ENCODE measurements around the gene GTPBP3.

GTPBP3 gene

DNA sequence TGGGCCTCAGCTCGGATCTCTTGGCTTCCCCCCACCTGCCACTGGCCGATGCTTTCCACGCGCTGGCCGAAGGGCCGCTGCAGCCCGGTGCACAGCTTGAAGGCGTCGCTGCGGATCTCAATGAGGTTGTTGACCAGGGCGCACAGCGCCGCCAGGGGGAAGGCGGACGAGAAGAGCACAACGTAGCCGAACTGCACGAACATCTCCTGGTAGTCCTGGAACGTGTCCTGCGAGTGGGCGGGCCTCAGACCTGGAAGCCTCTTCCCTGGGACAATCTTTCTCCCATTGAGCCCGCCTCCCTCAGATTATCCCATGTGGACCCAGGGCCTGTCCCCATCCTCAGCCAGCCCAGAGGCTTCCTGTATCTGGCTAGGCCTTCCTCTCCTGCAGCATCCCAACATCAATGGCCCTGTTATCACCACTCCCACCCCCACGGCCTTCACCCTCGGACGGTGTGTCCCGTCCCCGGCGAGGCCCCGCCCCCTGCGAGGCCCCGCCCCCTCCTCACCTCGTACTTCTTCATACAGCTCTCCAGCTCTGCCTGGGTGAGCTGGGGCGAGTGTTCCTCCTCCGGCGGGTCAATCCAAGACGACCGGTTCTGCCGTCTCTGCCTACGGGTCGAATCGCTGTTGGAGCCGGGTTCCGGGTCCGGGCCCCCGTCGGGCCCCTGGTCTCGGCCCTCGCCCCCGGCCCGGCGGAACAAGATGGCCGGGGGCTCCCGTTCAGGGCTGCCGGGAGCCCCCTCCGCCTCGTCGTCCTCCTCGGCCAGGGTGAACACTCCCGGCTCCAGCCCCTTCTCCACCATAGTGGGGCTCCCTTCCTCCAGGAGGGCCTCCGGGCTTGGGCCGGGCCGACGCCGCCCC, 9.5 kb upstream of the GTPBP3 start:
- DNase-seq (ENCODE audit: low spot score) = no peak

DNA sequence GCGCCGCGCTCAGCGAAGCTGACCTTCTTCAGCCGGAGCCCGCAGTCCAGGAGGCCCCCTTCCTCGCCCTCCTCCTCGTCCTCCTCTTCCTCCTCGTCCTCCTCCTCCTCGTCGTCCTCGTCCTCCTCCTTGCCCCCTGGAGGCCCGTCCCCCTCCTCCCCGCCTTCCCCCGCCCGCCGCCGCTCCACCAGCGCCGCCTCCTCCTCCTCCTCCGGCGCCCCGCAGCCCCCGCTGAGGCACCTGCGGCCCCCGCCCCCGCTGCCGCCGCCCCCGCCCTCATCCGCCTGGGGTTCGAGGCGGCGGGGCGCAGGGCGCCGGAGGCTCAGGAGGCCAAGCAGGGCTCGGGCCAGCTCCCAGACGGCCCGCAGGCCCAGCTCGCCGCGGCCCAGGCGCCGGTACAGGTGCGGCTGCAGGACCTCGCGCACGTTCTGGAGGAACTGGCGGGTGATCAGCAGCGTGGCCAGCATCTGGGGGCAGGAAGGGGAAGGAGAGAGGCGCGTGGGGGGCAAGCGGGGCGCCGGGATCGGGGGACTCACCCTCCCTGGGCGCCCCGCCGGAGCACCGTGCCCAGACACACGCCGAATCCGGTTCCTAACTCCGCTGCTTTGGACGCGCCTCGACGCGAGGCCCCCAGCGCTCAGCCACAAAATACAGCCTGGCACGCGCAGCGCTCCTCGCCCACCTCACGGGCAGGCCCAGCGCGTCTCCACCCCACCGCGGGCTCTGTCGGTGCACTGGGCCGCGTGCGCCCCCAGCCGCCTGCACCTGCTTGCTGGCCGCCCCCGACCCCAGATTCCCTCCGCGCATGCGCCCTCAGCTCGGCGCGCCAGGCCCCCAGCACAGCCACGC, 8.6 kb upstream of the GTPBP3 start:
- no peak for DNase-seq (ENCODE audit: low spot score)

DNA sequence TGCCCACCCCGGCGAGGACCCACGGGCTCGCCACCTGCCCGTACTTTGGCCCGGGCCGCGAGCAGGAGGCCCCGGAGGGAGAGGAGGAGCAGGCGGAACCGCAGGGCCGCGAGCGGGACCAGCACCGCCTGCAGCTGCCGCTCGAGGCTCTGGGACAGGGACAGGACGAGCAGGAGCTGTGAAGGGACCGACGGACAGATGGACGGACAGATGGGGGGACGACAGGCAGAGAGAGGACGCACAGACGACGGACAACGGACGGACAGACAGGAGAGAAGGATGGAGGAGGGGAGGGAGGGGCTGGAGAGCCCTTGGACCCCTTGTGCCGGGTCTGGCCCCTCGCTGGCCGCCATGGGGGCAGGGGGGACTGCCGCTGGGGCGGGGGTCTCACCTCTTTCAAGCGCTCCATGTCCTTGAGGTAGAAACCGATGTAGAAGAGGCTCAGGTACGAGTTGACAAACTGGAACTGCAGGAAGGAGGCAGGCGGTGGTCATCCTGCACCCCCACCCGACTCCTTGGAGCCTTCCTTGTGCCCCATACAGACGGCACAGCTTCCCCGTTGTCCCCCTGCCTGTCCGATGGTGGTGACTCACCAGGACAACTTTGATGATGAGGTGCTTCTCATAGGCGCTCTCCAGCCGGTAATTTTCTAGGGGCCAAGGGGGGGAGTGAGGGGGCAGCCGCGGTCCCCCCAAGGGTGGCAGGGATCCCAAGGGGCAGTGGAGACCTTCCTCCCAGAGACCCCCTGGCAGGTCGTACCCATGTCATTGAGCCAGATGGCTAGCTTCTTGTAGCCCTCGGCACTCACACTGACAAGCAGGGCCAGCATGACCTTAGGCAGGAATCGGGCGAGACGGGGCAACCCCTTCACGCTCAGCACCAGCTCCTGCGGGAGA, 7.7 kb upstream of the GTPBP3 start:
- DNase-seq (ENCODE audit: low spot score) = no peak

DNA sequence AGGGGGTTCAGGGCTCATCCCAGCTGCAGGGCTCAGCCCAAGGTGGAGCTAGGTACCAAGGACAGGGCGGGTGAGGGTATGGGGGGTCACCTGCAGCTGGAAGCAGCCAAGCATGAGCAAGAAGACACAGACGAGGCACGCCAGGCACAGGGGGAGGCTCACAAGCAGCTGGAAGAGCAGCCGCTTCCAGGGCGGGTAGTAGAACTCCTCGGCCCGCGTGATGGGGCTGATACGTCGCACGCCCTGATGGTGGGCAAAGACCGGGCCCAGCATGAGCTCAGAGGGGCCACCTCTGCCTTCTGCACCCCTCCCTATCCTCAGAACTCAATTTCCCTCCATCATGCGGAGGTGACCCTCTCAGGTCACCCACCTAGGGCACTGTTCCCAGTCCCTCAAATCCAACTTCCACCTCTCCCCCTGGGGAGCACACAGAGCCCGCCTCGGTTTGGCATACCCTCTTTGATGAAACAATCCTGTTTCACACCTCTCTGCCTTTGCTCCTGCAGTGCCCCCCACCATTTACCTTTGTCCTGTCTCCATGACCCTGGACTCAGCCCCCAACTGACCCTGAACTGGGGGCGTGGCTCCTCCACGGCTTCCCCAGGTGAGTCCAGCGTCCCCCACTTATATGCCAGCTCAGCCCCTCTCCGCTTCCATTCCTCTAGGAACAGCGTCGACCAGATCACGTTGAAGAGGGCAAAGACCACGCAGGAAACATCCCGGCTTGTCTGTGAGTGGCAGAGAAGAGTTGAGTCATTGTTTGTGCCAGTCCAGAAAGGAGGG, 6.9 kb upstream of the GTPBP3 start:
- no peak for DNase-seq (ENCODE audit: low spot score)

DNA sequence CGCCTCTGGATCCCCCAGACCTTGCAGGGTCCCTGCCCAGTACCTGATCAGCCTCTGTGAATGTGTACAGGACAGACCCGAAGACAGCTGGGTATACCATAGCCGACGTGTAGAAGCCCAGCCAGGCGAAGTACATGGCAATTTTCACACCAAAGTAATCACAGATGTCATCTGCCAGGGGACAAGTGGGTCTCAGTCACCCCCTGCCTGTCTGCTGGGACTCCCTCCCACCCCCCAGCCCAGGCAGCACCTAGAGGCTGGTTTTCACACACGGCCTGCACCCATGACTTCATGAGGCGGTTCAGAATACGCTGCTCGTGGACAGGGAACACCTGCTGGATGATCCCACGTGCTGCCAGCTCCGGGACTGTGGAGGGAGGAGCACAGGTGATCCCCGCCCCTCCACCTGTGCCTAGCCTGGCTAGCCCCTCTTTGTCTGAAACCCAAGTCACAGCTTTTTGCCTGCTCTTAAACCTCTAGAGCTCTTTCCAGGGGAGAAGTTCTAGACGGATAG, 6.3 kb upstream of the GTPBP3 start:
- DNase-seq (ENCODE audit: low spot score) = no peak

DNA sequence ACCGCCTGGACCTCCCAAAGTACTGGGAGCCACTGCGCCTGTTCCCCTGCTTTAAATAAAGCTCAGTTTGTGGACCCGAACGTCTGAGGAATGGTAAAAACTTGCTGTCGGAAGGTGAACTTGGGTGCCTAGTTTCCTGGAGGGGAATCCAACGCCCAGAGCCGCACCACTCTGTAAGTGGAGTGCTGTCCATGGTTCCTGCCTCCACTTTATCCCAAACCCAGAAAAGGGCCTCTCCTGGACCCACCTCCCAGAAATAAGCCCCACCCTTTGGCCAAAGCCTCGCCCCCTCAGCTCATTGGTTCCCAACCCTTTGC, 5.0 kb upstream of the GTPBP3 start:
- DNase-seq (ENCODE audit: low spot score) = no peak

DNA sequence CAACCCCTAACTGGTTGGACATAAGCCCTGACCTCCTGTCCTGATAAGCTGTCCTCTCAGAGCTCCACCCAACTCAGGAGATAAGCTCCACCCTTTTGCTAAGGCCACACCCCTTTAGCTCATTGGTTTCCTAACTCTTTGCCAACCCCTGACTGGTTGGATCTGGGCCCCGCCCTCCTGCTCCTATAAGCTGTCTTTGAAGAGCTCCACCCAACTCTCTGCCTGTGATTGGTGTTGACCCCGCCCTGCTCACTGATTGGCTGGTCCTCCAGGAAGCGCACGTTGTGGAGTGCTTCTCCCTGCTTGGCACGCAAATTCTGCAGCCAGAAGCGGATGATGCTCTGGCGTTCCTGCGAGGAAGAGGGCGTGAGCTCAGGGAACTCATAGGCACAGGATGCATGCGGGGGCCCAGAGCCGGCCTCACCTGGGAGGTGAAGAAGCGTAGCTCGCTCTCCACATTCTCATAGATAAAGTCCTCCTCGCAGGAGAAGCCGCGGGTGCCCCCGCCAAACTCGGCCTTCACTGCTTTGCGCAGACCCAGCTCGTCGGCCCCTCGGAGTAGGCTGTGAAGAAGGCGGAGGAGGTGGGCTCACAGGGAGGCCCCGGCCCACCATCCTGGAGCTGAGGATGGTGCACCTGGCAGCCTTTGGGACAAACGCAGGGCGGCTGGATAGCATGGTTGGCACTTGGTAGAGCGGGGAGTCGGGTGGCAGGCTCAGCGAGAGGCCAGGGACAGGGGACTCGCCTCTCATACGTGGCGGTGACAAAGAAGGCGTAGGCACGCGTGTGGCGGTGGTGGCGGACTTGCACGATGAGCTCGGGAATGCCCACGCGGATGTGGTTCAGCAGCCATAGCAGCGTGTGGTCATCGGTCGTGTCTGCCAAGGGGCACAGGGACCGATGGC, 4.4 kb upstream of the GTPBP3 start:
- no peak for DNase-seq (ENCODE audit: low spot score)

DNA sequence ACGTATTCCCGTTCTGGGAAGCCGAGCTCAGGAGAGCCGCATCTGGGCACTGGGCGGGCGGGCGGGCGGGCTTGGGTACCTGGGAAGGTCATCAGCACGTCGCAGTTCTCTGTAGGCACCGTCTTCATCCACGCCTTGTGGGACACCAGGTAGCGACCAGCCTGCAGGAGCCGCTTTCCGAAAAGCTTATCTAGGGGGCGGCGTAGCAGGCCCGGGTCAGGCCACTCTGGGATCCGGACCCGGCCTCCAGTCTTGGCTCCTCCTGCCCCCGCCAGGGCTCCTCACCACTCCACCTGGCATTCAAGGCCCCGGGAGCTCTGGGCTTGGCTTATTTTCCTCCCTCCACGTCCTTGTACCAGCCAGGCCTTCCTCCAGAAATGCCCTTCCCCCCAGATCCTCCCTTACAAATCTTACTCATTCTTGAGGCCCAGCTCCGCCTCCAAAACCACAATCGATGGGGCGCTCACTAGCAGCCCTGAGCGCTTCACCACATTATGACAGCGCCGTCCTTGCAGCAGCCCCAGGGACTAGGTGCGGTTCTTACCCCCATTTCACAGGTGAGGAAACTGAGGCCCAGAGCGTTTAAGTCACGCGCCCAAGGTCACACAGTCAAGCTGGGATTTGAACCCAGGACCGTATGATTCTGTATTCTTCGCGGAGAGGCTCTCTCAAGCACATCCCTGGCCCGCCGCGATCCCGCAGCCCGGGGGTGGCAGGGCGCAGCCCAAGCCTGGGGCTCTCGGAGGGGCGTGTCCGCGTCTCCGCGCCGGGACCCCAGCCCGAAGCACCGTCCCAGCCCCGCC, 3.5 kb upstream of the GTPBP3 start:
- peak; percentile 83 for DNase-seq (ENCODE audit: low spot score)

DNA sequence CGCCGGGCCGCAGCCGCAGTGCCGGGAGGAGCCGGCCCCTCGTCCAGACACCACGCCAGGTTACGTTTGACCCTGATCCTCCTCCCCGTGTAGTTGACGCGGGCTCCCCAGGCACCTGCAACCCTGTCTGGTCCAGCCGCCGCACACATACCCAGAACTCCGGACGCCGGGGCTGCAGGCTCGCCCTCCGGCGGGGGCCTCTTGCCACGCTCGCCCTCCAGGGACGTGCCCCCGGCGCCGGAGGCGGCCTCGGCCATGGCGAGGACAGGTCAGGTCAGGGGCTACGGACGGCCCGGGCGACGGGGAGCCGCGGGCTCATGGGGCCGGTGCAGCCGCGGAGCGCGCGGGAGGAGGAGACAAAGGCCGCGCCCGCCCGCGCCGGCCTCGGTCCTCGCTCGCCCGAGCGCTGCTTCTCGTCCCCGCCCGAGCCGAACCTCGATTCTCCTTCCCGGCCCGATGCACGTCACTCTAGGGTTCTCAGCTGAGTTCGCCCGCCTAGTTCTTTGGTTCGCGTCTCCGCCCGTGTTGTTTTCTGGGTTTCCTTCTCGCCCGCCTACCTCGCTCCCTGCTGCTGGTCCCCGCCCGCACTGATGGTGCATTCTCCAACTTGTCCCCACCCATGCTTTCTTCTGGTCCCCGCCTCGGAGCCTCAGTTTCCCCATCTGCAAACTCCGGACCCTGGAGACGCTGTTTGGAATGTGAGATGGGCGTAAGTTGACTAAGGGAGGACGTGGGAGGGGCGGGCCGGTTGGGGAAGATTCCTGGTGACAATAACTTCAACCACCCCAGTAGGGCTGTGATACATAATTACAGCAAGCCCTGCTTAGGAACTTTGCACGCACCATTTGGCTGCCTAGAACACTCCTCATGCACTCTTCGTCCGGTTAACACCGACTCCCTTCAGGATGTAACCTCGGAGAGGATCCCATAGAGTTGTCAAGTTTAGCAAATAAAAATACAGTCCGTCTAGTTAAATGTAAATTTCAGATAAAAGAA, 2.6 kb upstream of the GTPBP3 start, which contains the start of gene ANO8:
Gene ANO8, minus strand, starts transcription at position 442 of the 996 bp plus-strand sequence. Its CDS starts 185 bp downstream, at position 257.
- peak; percentile 95 for DNase-seq (ENCODE audit: low spot score)

DNA sequence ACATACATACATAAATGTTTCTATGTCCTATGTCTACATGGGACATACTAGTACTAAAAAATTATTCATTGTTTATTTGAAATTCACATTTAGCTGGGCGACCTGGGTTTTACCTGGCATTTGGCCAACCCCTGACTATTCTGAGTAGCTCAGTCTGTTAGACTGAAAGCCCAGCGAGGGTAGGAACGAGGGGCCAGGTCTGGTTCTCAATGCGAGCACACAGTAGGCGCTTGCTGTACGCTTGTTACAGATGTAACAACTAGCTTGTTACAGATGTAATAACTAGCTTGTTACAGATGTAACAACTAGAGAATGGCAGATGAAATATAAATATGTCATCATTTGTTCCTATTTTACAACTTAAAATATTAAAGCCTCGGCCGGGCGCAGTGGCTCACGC, 1.8 kb upstream of the GTPBP3 start:
- DNase-seq (ENCODE audit: low spot score) = no peak

DNA sequence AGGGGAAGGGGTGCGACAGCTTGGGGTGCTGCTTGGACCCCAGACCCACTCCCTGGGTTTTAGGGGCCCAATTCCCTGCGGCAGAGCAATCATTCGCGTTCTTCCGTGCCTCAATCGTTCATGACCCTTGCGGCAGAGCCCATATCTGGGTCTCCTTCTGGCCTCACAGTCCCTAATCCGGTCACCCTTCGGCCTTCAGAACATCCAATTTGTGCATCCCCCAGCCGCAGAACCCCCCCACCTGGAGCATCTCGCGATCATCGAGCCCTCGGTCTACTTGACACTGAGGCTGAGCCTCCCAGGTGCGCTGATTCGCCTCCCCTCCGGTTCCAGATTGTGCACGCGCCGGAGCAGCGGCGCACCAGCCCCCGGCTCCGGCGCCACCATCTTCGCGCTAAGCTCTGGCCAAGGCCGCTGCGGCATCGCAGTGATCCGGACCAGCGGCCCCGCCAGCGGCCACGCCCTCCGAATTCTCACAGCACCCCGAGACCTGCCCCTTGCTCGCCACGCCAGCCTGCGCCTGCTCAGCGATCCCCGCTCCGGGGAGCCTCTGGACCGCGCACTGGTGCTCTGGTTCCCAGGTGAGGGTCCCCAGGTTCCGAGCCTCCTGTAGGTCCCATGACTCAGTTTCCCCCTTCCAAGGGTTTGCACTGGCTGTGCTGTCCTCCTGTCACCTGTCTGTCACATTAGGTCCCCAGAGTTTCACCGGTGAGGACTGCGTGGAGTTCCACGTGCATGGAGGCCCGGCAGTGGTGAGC, 501 bp downstream of the GTPBP3 start:
- peak; percentile 64 for DNase-seq (ENCODE audit: low spot score)

DNA sequence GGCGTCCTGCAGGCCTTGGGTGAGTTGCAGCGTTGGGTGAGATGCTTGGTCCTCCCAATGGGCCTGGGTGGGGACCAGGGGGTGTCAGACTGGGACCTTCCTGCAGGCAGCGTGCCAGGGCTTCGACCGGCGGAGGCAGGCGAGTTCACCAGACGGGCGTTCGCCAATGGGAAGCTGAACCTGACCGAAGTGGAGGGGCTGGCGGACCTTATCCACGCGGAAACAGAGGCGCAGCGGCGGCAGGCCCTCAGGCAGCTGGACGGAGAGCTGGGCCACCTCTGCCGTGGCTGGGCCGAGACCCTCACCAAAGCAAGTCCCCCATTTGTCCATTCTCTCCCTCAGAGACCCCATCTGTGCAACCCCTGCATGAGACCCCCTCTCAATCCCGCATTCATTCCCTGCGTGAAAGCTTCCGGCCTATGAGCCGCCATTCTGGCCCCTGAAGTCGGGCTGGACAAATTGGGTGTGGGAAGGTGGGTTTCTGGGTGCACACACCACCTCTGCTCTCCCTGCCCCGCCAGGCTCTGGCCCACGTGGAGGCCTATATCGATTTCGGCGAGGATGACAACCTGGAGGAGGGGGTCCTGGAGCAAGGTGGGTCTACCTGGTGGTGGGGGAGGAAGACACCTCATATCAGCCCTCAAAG, 1.2 kb downstream of the GTPBP3 start:
- DNase-seq (ENCODE audit: low spot score) = no peak

DNA sequence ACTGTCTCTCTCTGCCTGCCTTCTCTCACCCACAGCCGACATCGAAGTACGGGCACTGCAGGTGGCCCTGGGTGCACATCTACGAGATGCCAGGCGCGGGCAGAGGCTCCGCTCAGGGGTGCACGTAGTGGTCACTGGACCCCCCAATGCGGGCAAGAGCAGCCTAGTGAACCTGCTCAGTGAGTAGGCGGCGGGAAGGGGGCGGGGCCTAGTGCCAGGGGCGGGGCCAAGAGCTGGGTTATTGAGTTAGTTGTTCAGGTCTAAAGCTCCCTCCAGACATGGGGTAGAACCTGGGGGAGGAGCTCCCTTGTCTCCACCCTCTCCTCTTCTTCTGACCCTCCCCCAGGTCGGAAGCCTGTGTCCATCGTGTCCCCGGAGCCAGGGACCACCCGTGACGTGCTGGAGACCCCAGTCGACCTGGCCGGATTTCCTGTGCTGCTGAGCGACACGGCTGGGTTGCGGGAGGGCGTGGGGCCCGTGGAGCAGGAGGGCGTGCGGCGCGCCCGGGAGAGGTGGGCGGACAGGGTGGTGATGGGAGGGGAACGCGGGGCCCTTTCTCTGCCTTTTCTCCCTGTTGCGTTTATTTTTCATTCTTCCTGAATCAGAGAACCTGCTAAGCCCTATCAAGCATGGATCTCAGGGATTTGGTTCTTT, 1.9 kb downstream of the GTPBP3 start:
- DNase-seq (ENCODE audit: low spot score) = no peak

DNA sequence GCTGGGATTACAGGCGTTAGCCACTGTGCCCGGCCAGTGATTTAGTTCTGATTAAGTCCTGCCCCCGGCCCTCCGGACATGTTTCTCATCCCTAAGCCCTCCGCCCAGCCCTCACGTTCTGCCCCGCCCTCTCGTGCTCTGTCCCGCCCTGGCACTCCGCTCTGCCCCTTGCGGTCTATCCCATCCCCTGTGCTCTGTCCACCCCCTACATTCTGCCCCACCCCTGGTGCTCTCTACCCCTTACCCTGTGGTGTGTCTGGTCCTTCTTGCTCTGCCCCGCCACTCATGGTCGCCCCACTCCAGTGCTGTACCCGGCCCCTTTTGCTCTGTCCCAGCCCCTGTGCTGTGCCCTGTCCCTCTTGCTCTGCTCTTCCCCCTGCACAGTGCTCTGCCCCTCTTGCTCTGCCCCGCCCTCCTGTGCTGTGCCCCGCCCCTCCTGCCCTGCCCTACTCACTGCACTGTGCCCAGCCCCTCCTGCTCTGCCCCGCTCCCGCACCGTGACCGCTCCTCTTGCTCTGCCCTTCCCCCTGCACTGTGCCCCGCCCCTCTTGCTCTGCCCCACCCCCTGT, 3.0 kb downstream of the GTPBP3 start:
- DNase-seq (ENCODE audit: low spot score) = no peak

DNA sequence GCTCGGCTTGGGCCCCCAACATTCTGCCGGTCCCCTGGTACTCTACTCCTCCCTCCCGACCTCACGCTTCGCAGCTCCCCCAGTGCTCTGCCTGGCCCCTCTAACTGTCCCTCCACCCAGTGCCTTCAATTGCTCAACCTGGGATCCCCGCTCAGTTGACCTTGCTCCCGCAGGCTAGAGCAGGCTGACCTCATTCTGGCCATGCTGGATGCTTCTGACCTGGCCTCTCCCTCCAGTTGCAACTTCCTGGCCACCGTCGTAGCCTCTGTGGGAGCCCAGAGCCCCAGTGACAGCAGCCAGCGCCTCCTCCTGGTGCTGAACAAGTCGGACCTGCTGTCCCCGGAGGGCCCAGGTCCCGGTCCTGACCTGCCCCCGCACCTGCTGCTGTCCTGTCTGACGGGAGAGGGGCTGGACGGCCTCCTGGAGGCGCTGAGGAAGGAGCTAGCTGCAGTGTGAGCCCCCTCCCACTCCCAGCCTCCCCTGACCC, 3.6 kb downstream of the GTPBP3 start:
- no peak for DNase-seq (ENCODE audit: low spot score)

DNA sequence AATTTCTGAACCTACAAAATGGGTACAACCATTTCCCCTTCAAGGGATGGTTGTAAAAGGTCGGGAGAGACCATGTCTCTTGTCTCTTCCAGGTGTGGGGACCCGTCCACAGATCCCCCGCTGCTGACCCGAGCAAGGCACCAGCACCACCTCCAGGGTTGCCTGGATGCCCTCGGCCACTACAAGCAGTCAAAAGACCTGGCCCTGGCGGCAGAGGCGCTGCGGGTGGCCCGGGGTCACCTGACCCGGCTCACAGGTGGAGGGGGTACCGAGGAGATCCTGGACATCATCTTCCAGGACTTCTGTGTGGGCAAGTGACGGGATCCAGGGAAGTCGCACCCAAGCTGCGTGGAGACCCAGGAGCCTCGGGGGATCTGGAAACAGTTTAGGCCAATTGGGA, 4.0 kb downstream of the GTPBP3 start:
- DNase-seq (ENCODE audit: low spot score) = no peak
